Spleen (tissue), 11 donors: ENCODE data around the gene PTGER1. TPM values are rescaled to one million over a fixed set of nuclear protein-coding genes. Genes with fewer than 3 reads are reported as not detected.
"Not testable (repeated sequence)": the region's sequence is repeated elsewhere in the genome, so short reads cannot be mapped to it uniquely, and the experiment has no call there.

Source experiments
- DNase-seq: peaks from one replicate; pipeline ENCODE4 v3.0.0-alpha.2; 2020
- H3K27ac ChIP-seq, 8 donors: fragments of 200-600 bp; sonication (generic) in 7 of 8; 1 replicate in 4 of 8; 2 replicates in 4 of 8; pipeline versions ENCODE4 v1.5.0 to v1.8.0; 2016 to 2021; ENCODE audit warnings: inconsistent platforms in 4 of 8, mild to moderate bottlenecking in 4 of 8, moderate library complexity in 1 of 8
- H3K27me3 ChIP-seq, 7 donors: fragments of 200-600 bp; sonication (generic) in 6 of 7; replicated peaks in 1 of 7; 1 replicate in 4 of 7; 2 replicates in 3 of 7; pipeline versions ENCODE4 v1.5.0 to v1.8.0; 2016 to 2021; ENCODE audit warnings: inconsistent platforms in 3 of 7, mild to moderate bottlenecking in 1 of 7
- H3K36me3 ChIP-seq, 6 donors: fragments of 200-600 bp; sonication (generic) in 5 of 6; 1 replicate in 4 of 6; 2 replicates in 2 of 6; pipeline versions ENCODE4 v1.5.0 to v1.8.0; 2016 to 2021; ENCODE audit warnings: inconsistent platforms in 2 of 6
- H3K4me1 ChIP-seq, 6 donors: fragments of 200-600 bp; sonication (generic) in 5 of 6; 1 replicate in 3 of 6; 2 replicates in 3 of 6; pipeline versions ENCODE4 v1.5.0 to v1.8.0; 2016 to 2021; ENCODE audit warnings: inconsistent platforms in 3 of 6
- H3K4me3 ChIP-seq, 8 donors: fragments of 200-600 bp; sonication (generic) in 7 of 8; 1 replicate in 4 of 8; 2 replicates in 4 of 8; pipeline versions ENCODE4 v1.5.0 to v1.8.0; 2016 to 2021; ENCODE audit warnings: inconsistent platforms in 4 of 8, mild to moderate bottlenecking in 4 of 8, moderate library complexity in 2 of 8
- H3K9me3 ChIP-seq, 8 donors: fragments of 200-600 bp; sonication (generic) in 7 of 8; 1 replicate in 4 of 8; 2 replicates in 4 of 8; pipeline versions ENCODE4 v1.5.0 to v1.8.0; 2016 to 2021; ENCODE audit warnings: inconsistent platforms in 4 of 8
- POLR2A ChIP-seq, 3 donors: fragments of 450-650 bp; IDR thresholded peaks; one replicate each; pipeline ENCODE4 v1.5.1; 2017; ENCODE audit warnings: antibody characterized with exemption in 3 of 3, mild to moderate bottlenecking in 1 of 3
- POLR2AphosphoS5 ChIP-seq, 3 donors: sonication (generic); formaldehyde crosslinking; IDR thresholded peaks; one replicate each; pipeline ENCODE4 v1.5.1; 2017; ENCODE audit warnings: antibody characterized with exemption in 3 of 3
- WGBS, 5 donors: extraction: QIAGEN DNeasy Blood & Tissue Kit in 3 of 5; methylation state at CpG; one replicate each; pipeline versions ENCODE4 v1.1.5 to v1.1.7; 2013 to 2018; 5-methylcytosine and 5-hydroxymethylcytosine counted together
- intact Hi-C: fragments of 100-400 bp; cut with DNase I; formaldehyde crosslinking; loops from one replicate; pipeline ENCODE4 v1.15.0; 2023; ENCODE audit warnings: low total_unique reads
- polyA plus RNA-seq, 3 donors: library from polyadenylated mRNA; stranded (reverse); fragments of 200-250 nt; gene quantifications; one replicate each; pipeline ENCODE4 v1.2.1, GENCODE V29; 2013
- total RNA-seq, 7 donors: library from RNA; depleted of rRNA in 3 of 7; stranded (reverse); fragments of >200 nt in 3 of 7; fragmentation: NEBNext Ultra II Directional in 4 of 7; extraction: Animal tissue kit (Norgen Biotek cat#: 25700) in 4 of 7; gene quantifications; one replicate each; pipeline versions ENCODE4 v1.1.0 to v1.2.1, GENCODE V29; 2016 to 2021
- TF ChIP-seq, protein P1 (sequence below), 11 experiments: fragments of 200-600 bp in 7 of 11; fragments of 450-650 bp in 4 of 11; sonication (generic) in 4 of 11; IDR thresholded peaks in 8 of 11; conservative IDR thresholded peaks in 3 of 11; 1 replicate in 7 of 11; 2 replicates in 4 of 11; pipeline versions ENCODE4 v1.4.0 to v1.8.0; 2016 to 2021; ENCODE audit warnings: antibody characterized with exemption in 11 of 11, inconsistent platforms in 4 of 11, mild to moderate bottlenecking in 1 of 11
- donor health status: healthy with polysubstance abuse.
- donor health status: DM: no; HTN: no; CAD: no; lungs with moderate emphysema.
- donor health status: DM: no; HTN: no; CAD: no.
- donor health status: Bipolar disorder and iron deficiency.
- donor health status: healthy.
- donor health status: DM: no; HTN: no; CAD: no.
- donor health status: DM: yes; HTN: yes; CAD: no.

The PTGER1 gene
- total and polyA plus RNA-seq, 10 donors: 1.8 to 26.8 (median 8.0) TPM

DNA sequence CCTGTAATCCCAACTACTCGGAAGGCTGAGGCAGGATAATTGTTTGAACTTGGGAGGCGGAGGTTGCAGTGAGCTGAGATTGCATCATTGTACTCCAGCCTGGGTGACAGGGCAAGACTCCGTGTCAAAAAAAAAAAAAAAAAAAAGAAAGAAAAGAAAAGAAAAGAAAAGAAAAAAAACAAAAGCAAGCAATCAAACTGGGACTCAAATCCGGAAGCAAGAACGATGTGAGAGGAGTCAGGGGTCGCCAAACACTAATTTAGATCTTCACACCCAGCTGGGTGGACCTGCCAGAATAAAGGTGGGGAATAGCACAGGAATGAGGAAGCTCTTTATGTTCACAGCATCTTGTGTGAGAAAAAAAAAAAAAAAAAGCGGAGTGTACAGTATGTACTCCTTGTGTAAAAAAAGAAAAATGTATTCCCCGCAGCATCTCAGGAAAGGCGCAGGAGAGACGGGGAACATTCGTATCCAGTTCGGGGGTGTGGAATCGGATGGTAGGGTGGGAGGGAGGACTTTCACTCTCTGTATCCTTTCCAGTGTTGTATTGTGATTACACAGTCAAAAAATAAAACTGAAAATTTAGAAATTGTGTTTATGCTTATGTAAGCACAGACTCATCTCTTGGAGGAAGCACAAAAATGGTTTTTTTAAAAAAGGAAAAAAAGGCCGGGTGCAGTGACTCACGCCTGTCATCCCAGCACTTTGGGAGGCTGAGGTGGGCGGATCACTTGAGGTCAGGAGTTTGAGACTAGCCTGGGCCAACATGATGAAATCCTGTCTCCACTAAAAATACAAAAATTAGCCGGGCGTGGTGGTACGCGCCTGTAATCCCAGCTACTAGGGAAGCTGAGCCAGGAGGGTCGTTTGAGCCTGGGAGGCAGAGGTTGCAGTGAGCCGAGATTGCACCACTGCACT is 35.4 kb upstream of the PTGER1 start:
- WGBS, 5 donors: 58 to 75% (median 62%) methylated on average over 22 of the region's 22 CpGs
- no peaks in the 10 kb centered on the region for H3K9me3 ChIP-seq
- peaks cover 0 to 28% (median 19%) of the 10 kb centered on the region in 6 donors for H3K36me3 ChIP-seq
- H3K27me3 ChIP-seq: peaks cover 0 to 2% (median 0%) of the 10 kb centered on the region in 7 donors
- peaks cover 20 to 90% (median 51%) of the 10 kb centered on the region in 6 donors for H3K4me1 ChIP-seq
- intact Hi-C loops: no loop called here
- TF ChIP-seq POLR2AphosphoS5 (IDR thresholded peaks at IDR 0.05) (no peak), POLR2A (IDR thresholded peaks at IDR 0.05) (no peak)
- TF ChIP-seq, protein P1, sequence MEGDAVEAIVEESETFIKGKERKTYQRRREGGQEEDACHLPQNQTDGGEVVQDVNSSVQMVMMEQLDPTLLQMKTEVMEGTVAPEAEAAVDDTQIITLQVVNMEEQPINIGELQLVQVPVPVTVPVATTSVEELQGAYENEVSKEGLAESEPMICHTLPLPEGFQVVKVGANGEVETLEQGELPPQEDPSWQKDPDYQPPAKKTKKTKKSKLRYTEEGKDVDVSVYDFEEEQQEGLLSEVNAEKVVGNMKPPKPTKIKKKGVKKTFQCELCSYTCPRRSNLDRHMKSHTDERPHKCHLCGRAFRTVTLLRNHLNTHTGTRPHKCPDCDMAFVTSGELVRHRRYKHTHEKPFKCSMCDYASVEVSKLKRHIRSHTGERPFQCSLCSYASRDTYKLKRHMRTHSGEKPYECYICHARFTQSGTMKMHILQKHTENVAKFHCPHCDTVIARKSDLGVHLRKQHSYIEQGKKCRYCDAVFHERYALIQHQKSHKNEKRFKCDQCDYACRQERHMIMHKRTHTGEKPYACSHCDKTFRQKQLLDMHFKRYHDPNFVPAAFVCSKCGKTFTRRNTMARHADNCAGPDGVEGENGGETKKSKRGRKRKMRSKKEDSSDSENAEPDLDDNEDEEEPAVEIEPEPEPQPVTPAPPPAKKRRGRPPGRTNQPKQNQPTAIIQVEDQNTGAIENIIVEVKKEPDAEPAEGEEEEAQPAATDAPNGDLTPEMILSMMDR (IDR thresholded peaks at IDR 0.05 in 8 of 11, conservative IDR thresholded peaks at IDR 0.05 in 3 of 11): no peak
- no peak for DNase-seq
- no peak overlapping the region for H3K4me3 ChIP-seq
- peak overlapping the region in 7 of 8 donors; percentile 22 to 87 (median 70) for H3K27ac ChIP-seq

DNA sequence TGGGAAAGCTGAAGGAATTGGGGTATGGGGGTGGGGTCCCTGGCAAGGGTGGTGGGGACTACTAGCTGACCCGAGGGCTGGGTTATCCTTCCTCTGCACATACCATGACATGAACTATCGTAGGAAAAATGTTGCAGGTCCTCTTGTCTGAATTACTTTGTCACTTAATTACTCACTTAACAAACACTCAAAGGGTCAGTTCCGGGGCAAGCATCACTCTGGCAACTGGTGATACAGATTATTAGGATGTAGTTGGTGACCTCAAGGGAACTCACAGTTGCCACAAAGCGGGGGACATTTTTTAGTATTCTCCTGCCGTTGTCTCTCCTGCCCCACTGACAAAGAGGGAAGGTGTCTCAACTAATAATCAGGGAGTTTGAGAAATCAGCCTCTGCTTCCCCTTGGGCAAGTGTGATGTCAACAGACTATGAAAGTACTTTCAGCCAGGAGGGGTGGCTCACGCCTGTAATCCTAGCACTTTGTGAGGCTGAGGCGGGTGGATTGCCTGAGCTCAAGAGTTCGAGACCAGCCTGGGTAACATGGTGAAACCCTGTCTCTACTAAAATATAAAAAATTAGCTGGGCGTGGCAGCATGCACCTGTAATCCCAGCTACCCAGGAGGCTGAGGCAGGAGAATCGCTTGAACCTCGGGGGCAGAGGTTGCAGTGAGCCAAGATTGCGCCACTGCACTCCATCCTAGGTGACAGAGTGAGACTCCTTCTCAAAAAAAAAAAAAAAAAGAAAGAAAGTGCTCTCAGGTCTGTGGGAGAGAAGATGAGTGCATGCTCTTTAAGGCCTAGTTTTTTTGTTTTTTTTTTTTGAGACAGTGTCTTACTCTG is 32.8 kb upstream of the PTGER1 start:
- Histone ChIP-seq H3K27me3 (peaks cover 0 to 7% (median 0%) of the 10 kb centered on the region in 7 donors), H3K36me3 (peaks cover 0 to 2% (median 0%) of the 10 kb centered on the region in 6 donors), H3K4me1 (peaks cover 0 to 76% (median 29%) of the 10 kb centered on the region in 6 donors), H3K4me3 (no peak overlapping the region), H3K9me3 (no peaks in the 10 kb centered on the region), H3K27ac (peak overlapping the region in 7 of 8 donors; percentile 1 to 87 (median 56))
- intact Hi-C loops: no loop called here
- TF ChIP-seq POLR2A (IDR thresholded peaks at IDR 0.05) (no peak), POLR2AphosphoS5 (IDR thresholded peaks at IDR 0.05) (peak in 1 of 3 donors; percentile 14)
- no peak for DNase-seq
- WGBS, 5 donors: 46 to 67% (median 58%) methylated on average over 12 of the region's 12 CpGs

DNA sequence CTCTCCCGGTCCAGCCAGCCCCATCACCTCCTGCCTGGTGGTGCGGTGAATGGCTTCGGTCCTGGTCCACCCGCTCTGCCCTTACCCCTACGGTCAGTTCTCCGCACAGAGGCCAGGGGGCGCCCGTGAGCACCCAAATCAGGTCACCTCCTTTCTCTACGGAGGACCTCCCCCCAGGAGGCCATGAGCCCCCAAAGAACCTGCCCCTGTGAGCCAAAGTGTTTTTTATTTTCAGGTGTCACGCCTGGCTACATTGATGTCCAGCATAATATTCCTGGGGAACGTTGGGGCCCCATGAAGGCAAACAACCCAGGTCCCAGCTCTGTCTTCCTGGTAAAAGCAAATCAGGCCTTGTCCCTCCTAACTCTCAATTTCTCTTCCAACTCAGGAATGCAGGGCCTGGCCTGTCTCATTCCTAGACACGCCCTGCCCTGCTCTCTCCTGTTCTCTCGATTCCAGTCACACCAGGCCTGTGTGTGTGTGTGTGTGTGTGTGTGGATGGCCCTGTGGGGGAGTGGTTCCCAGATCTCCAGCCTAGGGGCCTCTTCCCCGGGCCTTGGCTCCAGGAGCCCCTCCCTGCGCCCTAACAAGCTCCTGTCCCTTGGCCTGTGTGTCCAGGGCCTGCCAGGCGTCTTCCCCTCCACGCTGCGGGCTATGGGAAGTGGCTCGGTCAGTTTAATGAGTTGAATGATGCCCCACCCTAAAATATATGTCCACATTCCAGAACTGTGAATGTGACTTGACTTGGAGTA is 30.5 kb upstream of the PTGER1 start:
- no peaks in the 10 kb centered on the region for H3K36me3 ChIP-seq
- TF ChIP-seq, protein P1 (IDR thresholded peaks at IDR 0.05 in 8 of 11, conservative IDR thresholded peaks at IDR 0.05 in 3 of 11): peak; percentile 51 to 86 (median 72)
- TF ChIP-seq POLR2A (IDR thresholded peaks at IDR 0.05): no peak
- H3K9me3 ChIP-seq: no peaks in the 10 kb centered on the region
- H3K4me3 ChIP-seq: no peak overlapping the region
- H3K27me3 ChIP-seq: peaks cover 0 to 7% (median 0%) of the 10 kb centered on the region in 7 donors
- intact Hi-C loops: no loop called here
- peak overlapping the region in 3 of 8 donors; percentile 33 to 80 (median 37) for H3K27ac ChIP-seq
- 41 to 51% (median 48%) methylated on average over 16 to 19 of the region's 19 CpGs for WGBS, 5 donors
- H3K4me1 ChIP-seq: peaks cover 0 to 63% (median 25%) of the 10 kb centered on the region in 6 donors
- peak; percentile 92 for DNase-seq

DNA sequence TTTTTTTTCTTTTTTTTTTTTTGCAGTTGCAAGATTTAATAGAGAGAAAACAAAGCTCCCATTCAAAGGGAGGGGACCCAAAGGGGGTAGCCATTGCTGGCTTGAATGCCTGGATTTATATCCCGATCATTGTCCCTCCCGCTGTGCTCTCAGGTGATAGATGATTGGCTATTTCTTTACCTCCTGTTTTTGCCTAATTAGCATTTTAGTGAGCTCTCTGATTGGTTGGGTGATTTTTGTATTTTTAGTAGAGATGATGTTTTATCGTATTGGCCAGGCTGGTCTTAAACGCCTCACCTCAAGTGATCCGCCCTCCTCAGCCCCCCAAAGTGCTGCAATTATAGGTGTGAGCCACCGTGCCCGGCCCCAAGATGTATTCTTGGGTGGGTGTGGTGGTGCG is 29.4 kb upstream of the PTGER1 start:
- H3K27ac ChIP-seq, H3K4me3 ChIP-seq, H3K36me3 ChIP-seq, intact Hi-C loops, H3K27me3 ChIP-seq, DNase-seq, H3K9me3 ChIP-seq: not testable (repeated sequence)
- WGBS, 5 donors: 90 to 96% (median 93%) methylated on average over 8 of the region's 8 CpGs
- peaks cover 0 to 52% (median 20%) of the 10 kb centered on the region in 6 donors for H3K4me1 ChIP-seq
